HL-60/S4 (cell line): Measurements from ENCODE around the gene SAMD15.
"Not testable (repeated sequence)": the region's sequence is repeated elsewhere in the genome, so short reads cannot be mapped to it uniquely, and the experiment has no call there.

Experiments used
- in situ Hi-C: fragments of 300-500 bp; cut with MboI; formaldehyde crosslinking; loops from 2 replicates; pipeline ENCODE4 v1.14.3; 2022; ENCODE audit warnings: low sequenced_read_pairs

SAMD15 gene

GRCh38 chr14:77375164-77375950, 1.8 kb upstream of the SAMD15 start:
- in situ Hi-C loops = no loop called here

- in situ Hi-C loops = no loop called here
These were observed 1.0 kb upstream of the SAMD15 start for GRCh38 chr14:77375973-77376770.

- in situ Hi-C loops = no loop called here
These were observed 294 bp downstream of the SAMD15 start for GRCh38 chr14:77377502-77377844.

GRCh38 chr14:77378701-77379100, 1.5 kb downstream of the SAMD15 start:
- in situ Hi-C loops = no loop called here

- in situ Hi-C loops = no loop called here
These were observed 13.0 kb downstream of the SAMD15 start for GRCh38 chr14:77390188-77390587.

- in situ Hi-C loops = no loop called here
These were observed 23.0 kb downstream of the SAMD15 start for GRCh38 chr14:77400216-77400615.

GRCh38 chr14:77403768-77404167, 26.6 kb downstream of the SAMD15 start:
- in situ Hi-C loops = no loop called here

GRCh38 chr14:77406086-77406485, 28.9 kb downstream of the SAMD15 start:
- in situ Hi-C loops = no loop called here

- in situ Hi-C loops = no loop called here
These were observed 29.5 kb downstream of the SAMD15 start for GRCh38 chr14:77406718-77407117.

- in situ Hi-C loops = no loop called here
These were observed 30.0 kb downstream of the SAMD15 start for GRCh38 chr14:77407158-77407557.

GRCh38 chr14:77409131-77409533, 32.0 kb downstream of the SAMD15 start:
- in situ Hi-C loops = no loop called here

GRCh38 chr14:77415403-77416030, 38.3 kb downstream of the SAMD15 start:
- in situ Hi-C loops = not testable (repeated sequence)

GRCh38 chr14:77416098-77416497, 38.9 kb downstream of the SAMD15 start:
- in situ Hi-C loops = not testable (repeated sequence)

- in situ Hi-C loops = no loop called here
These were observed 39.7 kb downstream of the SAMD15 start for GRCh38 chr14:77416836-77417235.

GRCh38 chr14:77421201-77421600, 44.0 kb downstream of the SAMD15 start:
- in situ Hi-C loops = no loop called here

GRCh38 chr14:77423423-77423822, 46.2 kb downstream of the SAMD15 start, which contains the start of gene NOXRED1:
NOXRED1 (minus strand) TSS chr14:77423523; CDS start chr14:77422889, 634 bp downstream.
- in situ Hi-C loops = no loop called here

- in situ Hi-C loops = no loop called here
These were observed 47.7 kb downstream of the SAMD15 start for GRCh38 chr14:77424862-77425261.

GRCh38 chr14:77426396-77426795, 49.2 kb downstream of the SAMD15 start:
- in situ Hi-C loops = no loop called here

GRCh38 chr14:77436042-77436441, 58.9 kb downstream of the SAMD15 start:
- in situ Hi-C loops = no loop called here

- in situ Hi-C loops = no loop called here
These were observed 61.4 kb downstream of the SAMD15 start for GRCh38 chr14:77438596-77438995.

- in situ Hi-C loops = no loop called here
These were observed 62.7 kb downstream of the SAMD15 start for GRCh38 chr14:77439861-77440260.
